SK-N-SH (cell line): ENCODE data around the gene UBTF. TPM values are rescaled to one million over a fixed set of nuclear protein-coding genes. Genes with fewer than 3 reads are reported as not detected.
A peak's percentile ranks its signal among the peaks of the same experiment; 100 is the strongest.

Source experiments
- CTCF ChIA-PET: fragments of 300-600, 350-600 bp; formaldehyde crosslinking; extraction: SDS; loops from one replicate; lab custom pipeline; 2021; lab: Yijun Ruan, JAX
- POLR2A ChIA-PET: fragments of 350-600 bp; sonication (Branson Sonifier 250); formaldehyde crosslinking; extraction: SDS; loops from one replicate; lab custom pipeline; 2020; ENCODE audit warnings: antibody characterized with exemption, inconsistent platforms; lab: Yijun Ruan, JAX
- DNase-seq: peaks from one replicate; pipeline ENCODE4 v3.0.0; 2012
- H2AFZ ChIP-seq: fragments of 200-600 bp; sonication (generic); 2 replicates; pipeline ENCODE4 v1.8.1; 2016; ENCODE audit warnings: antibody characterized with exemption, mild to moderate bottlenecking, low read depth
- H3F3A ChIP-seq: fragments of 200-600 bp; sonication (generic); replicated peaks from 2 replicates; pipeline ENCODE3; 2016; ENCODE audit warnings: antibody characterized with exemption, mild to moderate bottlenecking; ENCODE audit not compliant: insufficient read depth
- H3K27ac ChIP-seq, 2 experiments: fragments of 200-500 bp in 1 of 2; fragments of 200-600 bp in 1 of 2; sonication (Bioruptor generic) in 1 of 2; sonication (generic), shearing (Covaris generic) in 1 of 2; 2 replicates each; pipeline versions ENCODE4 v1.5.1 to v1.6.1; 2014 to 2016; ENCODE audit warnings: low read depth in 2 of 2, inconsistent platforms in 1 of 2, low read length in 1 of 2, mild to moderate bottlenecking in 1 of 2, mixed read lengths in 1 of 2
- H3K27me3 ChIP-seq: fragments of 200-600 bp; sonication (generic), shearing (Covaris generic); 2 replicates; pipeline ENCODE4 v1.6.1; 2016; ENCODE audit warnings: mixed run types; ENCODE audit not compliant: insufficient read depth
- H3K36me3 ChIP-seq, 2 experiments: fragments of 200-500 bp in 1 of 2; fragments of 200-600 bp in 1 of 2; sonication (Bioruptor generic) in 1 of 2; sonication (generic) in 1 of 2; replicated peaks in 1 of 2; 2 replicates each; pipeline versions ENCODE3 to v1.5.1; 2014 to 2016; ENCODE audit warnings: low read length in 1 of 2, mild to moderate bottlenecking in 1 of 2; ENCODE audit not compliant: insufficient read depth in 2 of 2, control insufficient read depth in 1 of 2
- H3K4me1 ChIP-seq, 2 experiments: fragments of 200-500 bp in 1 of 2; fragments of 200-600 bp in 1 of 2; sonication (Bioruptor generic) in 1 of 2; sonication (generic), shearing (Covaris generic) in 1 of 2; 2 replicates each; pipeline versions ENCODE4 v1.5.1 to v1.6.1; 2014 to 2016; ENCODE audit warnings: low read depth in 1 of 2, low read length in 1 of 2, mixed run types in 1 of 2; ENCODE audit not compliant: insufficient read depth in 2 of 2, control insufficient read depth in 1 of 2
- H3K4me2 ChIP-seq: fragments of 200-600 bp; sonication (generic), shearing (Covaris generic); 2 replicates; pipeline ENCODE4 v1.6.1; 2017; ENCODE audit warnings: mixed run types
- H3K4me3 ChIP-seq, 2 experiments: fragments of 200-500 bp in 1 of 2; fragments of 200-600 bp in 1 of 2; sonication (Bioruptor generic) in 1 of 2; sonication (generic), shearing (Covaris generic) in 1 of 2; 2 replicates each; pipeline versions ENCODE4 v1.5.1 to v1.8.1; 2014 to 2016; ENCODE audit warnings: low read depth in 2 of 2, inconsistent platforms in 1 of 2, low read length in 1 of 2, mild to moderate bottlenecking in 1 of 2, mixed read lengths in 1 of 2, moderate library complexity in 1 of 2
- H3K79me2 ChIP-seq: fragments of 200-600 bp; sonication (generic); 2 replicates; pipeline ENCODE4 v1.8.1; 2017; ENCODE audit warnings: mild to moderate bottlenecking; ENCODE audit not compliant: insufficient read depth
- H3K9ac ChIP-seq: fragments of 200-600 bp; sonication (generic); 2 replicates; pipeline ENCODE4 v1.6.1; 2017; ENCODE audit warnings: mixed run types
- H3K9me2 ChIP-seq: fragments of 200-600 bp; sonication (generic); 2 replicates; pipeline ENCODE4 v1.6.1; 2017; ENCODE audit warnings: mixed run types
- H3K9me3 ChIP-seq: fragments of 200-600 bp; sonication (generic); 2 replicates; pipeline ENCODE4 v1.6.1; 2017; ENCODE audit warnings: mixed run types, mild to moderate bottlenecking, moderate library complexity
- H4K20me1 ChIP-seq: fragments of 200-600 bp; sonication (generic); 2 replicates; pipeline ENCODE4 v1.6.1; 2017; ENCODE audit warnings: mild to moderate bottlenecking, mixed run types; ENCODE audit not compliant: insufficient read depth
- CTCF ChIP-seq: fragments of 200-600 bp; sonication (generic); IDR thresholded peaks from 2 replicates; pipeline ENCODE4 v1.6.1; 2017; ENCODE audit warnings: antibody characterized with exemption, mild to moderate bottlenecking, moderate library complexity
- GABPA ChIP-seq: IDR thresholded peaks from 2 replicates; pipeline ENCODE4 v1.4.0; 2012; ENCODE audit warnings: low read depth, mild to moderate bottlenecking
- IRF3 ChIP-seq: fragments of 150-350 bp; IDR thresholded peaks from 2 replicates; pipeline ENCODE4 v1.6.1; 2016; ENCODE audit warnings: mild to moderate bottlenecking, low read depth, low read length
- MAX ChIP-seq: IDR thresholded peaks from 2 replicates; pipeline ENCODE4 v1.4.0; 2012; ENCODE audit warnings: low read depth
- MEF2A ChIP-seq: IDR thresholded peaks from 2 replicates; pipeline ENCODE4 v1.4.0; 2012; ENCODE audit warnings: low read depth, borderline replicate concordance
- MXI1 ChIP-seq: IDR thresholded peaks from 2 replicates; pipeline ENCODE4 v1.6.1; 2012; ENCODE audit warnings: mild to moderate bottlenecking, low read depth, low read length, improper control_type of control experiment
- POLR2AphosphoS5 ChIP-seq: IDR thresholded peaks from 2 replicates; pipeline ENCODE4 v1.6.1; 2012; ENCODE audit warnings: low read depth, low read length
- RAD21 ChIP-seq: IDR thresholded peaks from 2 replicates; pipeline ENCODE4 v1.6.1; 2012; ENCODE audit warnings: mild to moderate bottlenecking, low read length
- RCOR1 ChIP-seq: fragments of 150-350 bp; IDR thresholded peaks from 2 replicates; pipeline ENCODE4 v1.6.1; 2017; ENCODE audit warnings: antibody characterized with exemption, low read length
- TAF1 ChIP-seq: IDR thresholded peaks from 2 replicates; pipeline ENCODE4 v1.6.1; 2012; ENCODE audit warnings: low read depth, mild to moderate bottlenecking, low read length, moderate library complexity, borderline replicate concordance
- WGBS: methylation state at CpG from one replicate; pipeline ENCODE4 v1.1.6; 2017; ENCODE audit warnings: low lambda C conversion rate; 5-methylcytosine and 5-hydroxymethylcytosine counted together
- polyA plus RNA-seq, 3 experiments: library from polyadenylated mRNA; depleted of rRNA; stranded (reverse); fragments of >200 nt; gene quantifications; 2 replicates each; pipeline ENCODE4 v1.2.3, GENCODE V29; 2012

The UBTF gene
- polyA plus RNA-seq, 1 of the 3 experiments (the other 2 are of a cell fraction), result 37.2 TPM

GRCh38 chr17:44200478-44201155, 18.9 kb downstream of the UBTF start:
- peak overlapping the region; percentile 95 for H3K4me2 ChIP-seq
- no peaks in the 10 kb centered on the region for H3K27me3 ChIP-seq
- H3K79me2 ChIP-seq, result peaks cover 34% of the 10 kb centered on the region
- ChIA-PET POLR2A (interaction anchor here (0.6 to 1.1 kb wide), 3 partner anchors 14 to 254 kb away, joined by 3 to 8 read pairs (median 3); partner anchors contain the start of genes TMUB2 and UBTF), CTCF (interaction anchor here (0.5 to 6.6 kb wide), 5 partner anchors 10 to 145 kb away, joined by 3 to 61 read pairs (median 12); partner anchors contain the start of genes GRN and UBTF)
- peaks cover 16 to 30% of the 10 kb centered on the region in 2 experiments for H3K4me1 ChIP-seq
- peak overlapping the region; percentile 93 for H3K9ac ChIP-seq
- peaks cover 17% of the 10 kb centered on the region for H3F3A ChIP-seq
- H3K9me2 ChIP-seq, result no peaks in the 10 kb centered on the region
- H3K4me3 ChIP-seq, result peak overlapping the region; percentile 72 to 79
- WGBS, result 16% methylated on average over 28 of the region's 36 CpGs
- no peaks in the 10 kb centered on the region for H3K9me3 ChIP-seq
- peak overlapping the region; percentile 85 to 95 for H3K27ac ChIP-seq
- DNase-seq, result no peak
- peak overlapping the region; percentile 82 for H2AFZ ChIP-seq
- H4K20me1 ChIP-seq, result no peaks in the 10 kb centered on the region
- H3K36me3 ChIP-seq, result peaks cover 15 to 20% of the 10 kb centered on the region in 2 experiments
- TF ChIP-seq MEF2A (no peak), MXI1 (0 out of 2 replicates have a peak, but pooled peaks have one; percentile 26), POLR2AphosphoS5 (0 out of 2 replicates have a peak, but pooled peaks have one; percentile 1), GABPA (no peak), MAX (no peak), IRF3 (no peak), RAD21 (no peak), TAF1 (no peak), RCOR1 (no peak), CTCF (no peak)
